Measurements from ENCODE around the gene DDX19B. TPM values are rescaled to one million over a fixed set of nuclear protein-coding genes. Genes with fewer than 3 reads are reported as not detected.

Gene DDX19B
- total RNA-seq, 6 experiments from 2014 or later, result 20.8 to 30.9 (median 26.7) TPM

DNA sequence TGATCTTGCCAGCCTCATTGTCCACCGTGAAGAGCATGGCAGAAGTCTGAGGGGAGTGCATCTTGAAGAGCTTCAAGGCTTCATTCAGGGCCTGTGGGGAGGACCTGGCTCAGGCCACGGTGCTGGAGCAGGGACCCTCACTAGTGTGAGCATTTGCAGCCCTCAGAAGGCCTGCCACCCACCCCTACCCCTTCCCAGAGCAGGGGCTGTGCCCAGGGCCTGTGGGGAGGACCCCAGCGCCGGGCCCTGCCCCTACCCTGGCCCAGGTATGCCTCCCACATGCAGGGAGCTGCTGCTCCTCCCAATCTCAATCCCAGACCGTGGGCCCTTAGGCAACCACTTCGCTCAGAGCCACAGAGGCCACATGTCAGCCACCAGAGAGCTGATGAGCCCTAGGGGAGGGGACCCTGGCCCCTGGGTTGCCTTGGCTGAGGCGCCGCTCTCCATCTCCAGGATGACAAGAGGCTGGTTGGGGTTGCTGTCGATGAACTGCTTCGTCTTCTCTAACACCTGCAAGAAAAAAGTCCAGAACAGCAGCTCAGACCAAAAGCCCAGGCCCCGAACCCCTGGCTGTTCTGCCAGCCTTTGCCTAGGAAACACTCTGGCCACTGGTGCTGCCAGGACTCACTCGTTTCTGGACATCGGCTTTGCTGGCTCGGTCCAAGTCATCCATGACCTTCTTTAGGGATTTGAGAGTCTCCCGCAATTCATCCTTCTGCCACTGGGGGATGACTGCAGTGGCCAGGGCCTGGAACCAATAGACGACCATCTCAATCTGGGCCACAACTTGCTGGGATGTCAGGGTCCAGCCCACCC, 45.5 kb upstream of the DDX19B start:
- peak; percentile 24 for DNase-seq
- Mint-ChIP-seq H3K9me3 (no peaks in the 10 kb centered on the region), H3K4me1 (ENCODE audit: low read depth) (peaks cover 11% of the 10 kb centered on the region), H3K36me3 (ENCODE audit: low read depth) (peaks cover 31% of the 10 kb centered on the region), H3K27ac (peak overlapping the region; percentile 18; the same call in 1 of the 2 replicates), H3K27me3 (ENCODE audit: insufficient read depth) (peaks cover 6% of the 10 kb centered on the region; the same call in 1 of the 2 replicates), H3K4me3 (no peak overlapping the region)
- TF ChIP-seq, protein P1, sequence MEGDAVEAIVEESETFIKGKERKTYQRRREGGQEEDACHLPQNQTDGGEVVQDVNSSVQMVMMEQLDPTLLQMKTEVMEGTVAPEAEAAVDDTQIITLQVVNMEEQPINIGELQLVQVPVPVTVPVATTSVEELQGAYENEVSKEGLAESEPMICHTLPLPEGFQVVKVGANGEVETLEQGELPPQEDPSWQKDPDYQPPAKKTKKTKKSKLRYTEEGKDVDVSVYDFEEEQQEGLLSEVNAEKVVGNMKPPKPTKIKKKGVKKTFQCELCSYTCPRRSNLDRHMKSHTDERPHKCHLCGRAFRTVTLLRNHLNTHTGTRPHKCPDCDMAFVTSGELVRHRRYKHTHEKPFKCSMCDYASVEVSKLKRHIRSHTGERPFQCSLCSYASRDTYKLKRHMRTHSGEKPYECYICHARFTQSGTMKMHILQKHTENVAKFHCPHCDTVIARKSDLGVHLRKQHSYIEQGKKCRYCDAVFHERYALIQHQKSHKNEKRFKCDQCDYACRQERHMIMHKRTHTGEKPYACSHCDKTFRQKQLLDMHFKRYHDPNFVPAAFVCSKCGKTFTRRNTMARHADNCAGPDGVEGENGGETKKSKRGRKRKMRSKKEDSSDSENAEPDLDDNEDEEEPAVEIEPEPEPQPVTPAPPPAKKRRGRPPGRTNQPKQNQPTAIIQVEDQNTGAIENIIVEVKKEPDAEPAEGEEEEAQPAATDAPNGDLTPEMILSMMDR (IDR thresholded peaks at IDR 0.05), result peak; percentile 80

DNA sequence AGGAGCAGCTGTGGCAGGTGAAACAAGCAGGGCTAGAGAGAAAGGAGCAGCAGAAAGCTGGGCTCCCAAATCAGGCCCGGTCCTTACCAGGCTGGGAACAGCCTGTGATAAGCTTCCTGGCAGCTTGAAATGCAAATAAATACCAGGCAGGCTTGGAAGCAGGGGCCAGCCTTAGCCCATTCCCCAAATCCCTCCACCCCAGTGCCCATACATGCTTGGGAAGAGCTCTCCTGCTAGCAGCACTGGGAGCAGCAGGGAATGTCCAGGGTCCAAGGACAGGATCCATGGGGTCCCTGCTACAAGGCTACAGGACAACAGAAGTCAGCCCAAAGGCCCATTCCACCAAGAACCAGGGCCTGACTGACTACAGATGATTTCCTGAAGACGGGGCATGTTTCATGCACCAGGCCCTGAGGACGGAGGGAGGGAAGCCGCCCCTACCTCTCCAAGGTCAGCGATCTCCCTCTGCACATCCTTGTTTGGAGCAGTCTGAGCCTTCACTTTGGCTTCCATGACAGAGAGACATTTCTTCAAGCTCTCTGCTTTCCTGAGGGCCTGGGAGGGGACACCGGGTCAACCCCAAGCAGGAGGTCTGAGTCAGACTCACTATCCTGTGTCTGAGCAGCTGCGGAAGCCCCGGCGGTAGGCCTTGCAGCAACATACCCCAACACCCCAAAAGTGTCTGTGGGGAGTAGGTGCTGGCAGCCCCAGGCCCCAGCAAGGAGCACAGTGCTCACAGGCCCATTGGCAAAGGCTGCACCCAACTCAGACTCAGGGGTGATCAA, 44.6 kb upstream of the DDX19B start:
- TF ChIP-seq, protein P1 (IDR thresholded peaks at IDR 0.05), result peak; percentile 41; the same call in 1 of the 2 replicates
- Mint-ChIP-seq H3K27me3 (ENCODE audit: insufficient read depth) (peaks cover 6% of the 10 kb centered on the region; the same call in 1 of the 2 replicates), H3K4me1 (ENCODE audit: low read depth) (peaks cover 9% of the 10 kb centered on the region), H3K36me3 (ENCODE audit: low read depth) (peaks cover 38% of the 10 kb centered on the region), H3K9me3 (no peaks in the 10 kb centered on the region), H3K27ac (peak overlapping the region; percentile 18; the same call in 1 of the 2 replicates), H3K4me3 (no peak overlapping the region)
- no peak for DNase-seq

DNA sequence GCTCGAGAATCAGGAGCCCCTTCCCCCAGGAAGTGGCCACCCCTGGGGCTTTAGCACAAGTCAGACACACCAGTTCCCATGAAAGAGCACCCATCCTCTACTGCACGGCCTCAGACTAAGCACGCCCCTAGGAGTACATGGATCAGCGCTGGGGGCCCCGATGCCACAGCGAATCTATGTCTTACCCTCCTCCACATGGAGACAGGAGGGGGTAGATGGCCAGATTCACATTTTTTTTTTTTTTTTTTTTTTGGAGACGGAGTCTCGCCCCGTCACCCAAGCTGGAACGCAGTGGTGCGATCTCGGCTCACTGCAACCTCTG, 44.1 kb upstream of the DDX19B start:
- peaks cover 5% of the 10 kb centered on the region; the same call in 1 of the 2 replicates for H3K27me3 Mint-ChIP-seq (ENCODE audit: insufficient read depth)
- DNase-seq, result no peak
- no peak overlapping the region for H3K4me3 Mint-ChIP-seq
- H3K4me1 Mint-ChIP-seq (ENCODE audit: low read depth), result 0 out of 2 replicates have a peak, but pooled peaks cover 5% of the 10 kb centered on the region
- H3K9me3 Mint-ChIP-seq, result no peaks in the 10 kb centered on the region
- TF ChIP-seq, protein P1 (IDR thresholded peaks at IDR 0.05), result no peak
- peaks cover 34% of the 10 kb centered on the region for H3K36me3 Mint-ChIP-seq (ENCODE audit: low read depth)
- no peak overlapping the region for H3K27ac Mint-ChIP-seq

DNA sequence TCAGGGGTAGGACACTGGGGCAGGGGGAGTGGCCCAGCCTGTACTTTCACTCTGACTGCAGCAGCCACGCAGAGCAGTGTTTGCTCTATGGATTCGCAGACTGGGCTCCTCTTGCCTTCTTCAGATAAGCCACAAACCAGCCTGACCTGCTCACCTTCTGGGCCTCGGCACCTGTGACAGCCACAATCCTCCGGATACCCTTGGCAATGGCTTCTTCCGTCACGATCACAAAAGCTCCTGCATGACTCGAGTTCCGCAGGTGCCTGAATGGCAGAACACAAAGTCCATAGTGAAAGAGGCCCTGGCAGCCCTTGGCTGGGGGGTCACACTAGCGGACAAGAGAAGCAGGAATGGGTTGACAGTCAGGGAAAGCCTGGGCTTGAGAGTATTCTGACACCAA, 43.4 kb upstream of the DDX19B start:
- Mint-ChIP-seq H3K27ac (no peak overlapping the region), H3K4me3 (no peak overlapping the region), H3K9me3 (no peaks in the 10 kb centered on the region), H3K4me1 (ENCODE audit: low read depth) (no peaks in the 10 kb centered on the region), H3K27me3 (ENCODE audit: insufficient read depth) (peaks cover 5% of the 10 kb centered on the region; the same call in 1 of the 2 replicates), H3K36me3 (ENCODE audit: low read depth) (peaks cover 34% of the 10 kb centered on the region)
- TF ChIP-seq, protein P1 (IDR thresholded peaks at IDR 0.05), result no peak
- no peak for DNase-seq

DNA sequence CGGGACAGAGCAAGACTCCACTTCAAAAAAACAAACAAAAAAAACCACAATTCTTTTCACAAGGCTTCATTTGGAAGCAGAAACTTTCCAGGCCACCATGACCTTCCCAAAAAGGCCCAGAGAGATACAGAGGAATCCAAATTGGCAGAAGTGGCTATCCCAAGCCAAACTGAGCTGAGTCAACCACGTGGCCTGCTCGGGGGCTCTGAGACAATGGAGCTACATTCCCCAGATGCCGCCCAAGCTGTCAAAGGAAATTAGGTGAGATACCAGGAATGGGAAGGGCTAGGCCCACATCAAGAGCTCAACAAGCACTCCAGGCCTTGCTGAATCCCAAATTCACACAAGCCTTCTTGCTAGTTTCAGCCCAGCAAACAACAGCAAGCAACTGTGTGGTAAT, 41.6 kb upstream of the DDX19B start:
- no peaks in the 10 kb centered on the region for H3K27me3 Mint-ChIP-seq (ENCODE audit: insufficient read depth)
- H3K36me3 Mint-ChIP-seq (ENCODE audit: low read depth), result peaks cover 31% of the 10 kb centered on the region
- H3K27ac Mint-ChIP-seq, result no peak overlapping the region
- no peaks in the 10 kb centered on the region for H3K9me3 Mint-ChIP-seq
- no peak for DNase-seq
- H3K4me1 Mint-ChIP-seq (ENCODE audit: low read depth), result no peaks in the 10 kb centered on the region
- TF ChIP-seq, protein P1 (IDR thresholded peaks at IDR 0.05), result no peak
- H3K4me3 Mint-ChIP-seq, result no peak overlapping the region

Data from HFFc6 (cell line).